HFFc6 (cell line): Measurements from ENCODE around the gene WTAP. TPM values are rescaled to one million over a fixed set of nuclear protein-coding genes. Genes with fewer than 3 reads are reported as not detected.
"Not testable (repeated sequence)": the region's sequence is repeated elsewhere in the genome, so short reads cannot be mapped to it uniquely, and the experiment has no call there.

Experiments used
- DNase-seq: peaks from one replicate; pipeline ENCODE4 v3.0.0-alpha.2; 2018
- H3K27ac Mint-ChIP-seq: 2 replicates; pipeline ENCODE4 v1.8.0; 2020; ENCODE audit warnings: mild to moderate bottlenecking, mixed read lengths
- H3K27me3 Mint-ChIP-seq: 2 replicates; pipeline ENCODE4 v1.8.0; 2021; ENCODE audit warnings: mild to moderate bottlenecking, moderate library complexity, mixed read lengths; ENCODE audit not compliant: insufficient read depth
- H3K36me3 Mint-ChIP-seq: 2 replicates; pipeline ENCODE4 v1.8.0; 2021; ENCODE audit warnings: low read depth, mixed read lengths
- H3K4me1 Mint-ChIP-seq: 2 replicates; pipeline ENCODE4 v1.8.0; 2020; ENCODE audit warnings: low read depth, mixed read lengths
- H3K4me3 Mint-ChIP-seq: 2 replicates; pipeline ENCODE4 v1.8.0; 2020; ENCODE audit warnings: mild to moderate bottlenecking, moderate library complexity, mixed read lengths
- H3K9me3 Mint-ChIP-seq: 2 replicates; pipeline ENCODE4 v1.8.0; 2020; ENCODE audit warnings: mild to moderate bottlenecking, mixed read lengths
- total RNA-seq, 6 experiments: library from RNA; stranded (reverse); fragmentation: NEBNext Ultra II Directional; extraction: Animal tissue kit (Norgen Biotek cat#: 25700); gene quantifications; 2 replicates in 1 of 6; 3 replicates in 5 of 6; pipeline ENCODE4 v1.2.3, GENCODE V29; 2021
- TF ChIP-seq, protein P1 (sequence below): fragments of 200-600 bp; sonication (generic); IDR thresholded peaks from 2 replicates; pipeline ENCODE4 v1.5.0; 2021; ENCODE audit warnings: antibody characterized with exemption, mild to moderate bottlenecking

WTAP gene
- total RNA-seq, 6 experiments from 2014 or later, result 64.0 to 73.5 (median 68.7) TPM

DNA sequence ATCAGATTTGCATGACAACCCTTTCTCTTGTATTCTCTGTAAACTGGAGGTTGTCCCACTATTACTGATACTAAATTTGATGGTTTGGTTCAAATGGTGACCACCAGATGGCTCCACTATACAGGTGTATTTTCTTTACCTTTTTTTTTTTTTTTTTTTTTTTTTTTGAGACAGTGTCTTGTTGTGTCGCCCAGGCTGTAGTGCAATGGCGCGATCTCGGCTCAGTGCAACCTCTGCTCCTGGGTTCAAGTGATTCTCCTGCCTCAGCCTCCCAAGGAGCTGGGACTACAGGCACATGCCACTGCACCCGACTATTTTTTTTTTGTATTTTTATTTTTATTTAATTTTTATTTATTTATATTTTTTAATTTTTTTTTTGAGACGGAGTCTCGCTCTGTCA, 6.6 kb upstream of the WTAP start:
- DNase-seq, result no peak
- no peak overlapping the region for H3K4me3 Mint-ChIP-seq
- TF ChIP-seq, protein P1, sequence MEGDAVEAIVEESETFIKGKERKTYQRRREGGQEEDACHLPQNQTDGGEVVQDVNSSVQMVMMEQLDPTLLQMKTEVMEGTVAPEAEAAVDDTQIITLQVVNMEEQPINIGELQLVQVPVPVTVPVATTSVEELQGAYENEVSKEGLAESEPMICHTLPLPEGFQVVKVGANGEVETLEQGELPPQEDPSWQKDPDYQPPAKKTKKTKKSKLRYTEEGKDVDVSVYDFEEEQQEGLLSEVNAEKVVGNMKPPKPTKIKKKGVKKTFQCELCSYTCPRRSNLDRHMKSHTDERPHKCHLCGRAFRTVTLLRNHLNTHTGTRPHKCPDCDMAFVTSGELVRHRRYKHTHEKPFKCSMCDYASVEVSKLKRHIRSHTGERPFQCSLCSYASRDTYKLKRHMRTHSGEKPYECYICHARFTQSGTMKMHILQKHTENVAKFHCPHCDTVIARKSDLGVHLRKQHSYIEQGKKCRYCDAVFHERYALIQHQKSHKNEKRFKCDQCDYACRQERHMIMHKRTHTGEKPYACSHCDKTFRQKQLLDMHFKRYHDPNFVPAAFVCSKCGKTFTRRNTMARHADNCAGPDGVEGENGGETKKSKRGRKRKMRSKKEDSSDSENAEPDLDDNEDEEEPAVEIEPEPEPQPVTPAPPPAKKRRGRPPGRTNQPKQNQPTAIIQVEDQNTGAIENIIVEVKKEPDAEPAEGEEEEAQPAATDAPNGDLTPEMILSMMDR, result peak; percentile 76
- peaks cover 7% of the 10 kb centered on the region; the same call in 1 of the 2 replicates for H3K36me3 Mint-ChIP-seq
- H3K9me3 Mint-ChIP-seq, result no peaks in the 10 kb centered on the region
- H3K27me3 Mint-ChIP-seq, result no peaks in the 10 kb centered on the region; the same call in 1 of the 2 replicates
- H3K27ac Mint-ChIP-seq, result no peak overlapping the region
- H3K4me1 Mint-ChIP-seq, result peaks cover 30% of the 10 kb centered on the region

DNA sequence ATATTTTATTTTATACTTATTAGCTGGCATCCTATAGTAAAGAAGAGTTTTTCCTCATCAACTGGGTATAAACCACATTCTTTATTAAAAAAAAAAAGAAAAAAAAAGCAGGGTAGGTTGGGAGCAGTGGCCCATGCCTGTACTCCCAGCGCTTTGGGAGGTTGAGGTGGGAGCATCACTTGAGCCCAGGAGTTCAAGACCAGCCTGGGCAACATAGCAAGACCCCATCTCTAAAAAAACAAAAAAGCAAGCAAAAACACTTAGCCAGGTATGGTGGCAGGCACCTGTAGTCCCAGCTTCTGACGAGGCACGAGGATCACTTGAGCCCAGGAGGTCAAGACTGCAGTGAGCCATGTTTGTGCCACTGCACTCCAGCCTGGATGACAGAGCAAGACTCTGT, 5.3 kb upstream of the WTAP start:
- H3K27ac Mint-ChIP-seq, H3K9me3 Mint-ChIP-seq, DNase-seq, H3K4me3 Mint-ChIP-seq, H3K27me3 Mint-ChIP-seq: not testable (repeated sequence)
- Mint-ChIP-seq H3K4me1 (peaks cover 26% of the 10 kb centered on the region), H3K36me3 (peaks cover 13% of the 10 kb centered on the region)

DNA sequence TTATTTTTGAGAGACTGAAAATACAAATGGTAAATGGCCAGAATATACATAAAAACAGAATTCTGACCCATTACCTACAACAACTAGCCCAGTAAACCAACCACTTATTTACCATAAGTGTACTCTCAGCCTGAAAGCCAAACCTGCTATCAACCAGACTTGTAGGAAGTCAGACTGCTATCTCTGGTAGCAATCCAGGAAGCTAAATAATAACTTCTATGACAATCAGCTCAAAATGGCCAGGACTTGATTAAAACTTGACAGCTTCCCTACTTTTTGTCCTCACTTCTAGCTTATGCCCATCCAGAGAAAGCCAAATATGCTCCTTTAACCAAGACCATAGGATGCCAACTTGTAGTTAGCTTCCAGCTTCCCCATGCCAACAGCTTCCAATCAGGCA, 4.7 kb upstream of the WTAP start:
- Mint-ChIP-seq H3K27ac (peak overlapping the region; percentile 3; the same call in 1 of the 2 replicates), H3K9me3 (no peaks in the 10 kb centered on the region)

DNA sequence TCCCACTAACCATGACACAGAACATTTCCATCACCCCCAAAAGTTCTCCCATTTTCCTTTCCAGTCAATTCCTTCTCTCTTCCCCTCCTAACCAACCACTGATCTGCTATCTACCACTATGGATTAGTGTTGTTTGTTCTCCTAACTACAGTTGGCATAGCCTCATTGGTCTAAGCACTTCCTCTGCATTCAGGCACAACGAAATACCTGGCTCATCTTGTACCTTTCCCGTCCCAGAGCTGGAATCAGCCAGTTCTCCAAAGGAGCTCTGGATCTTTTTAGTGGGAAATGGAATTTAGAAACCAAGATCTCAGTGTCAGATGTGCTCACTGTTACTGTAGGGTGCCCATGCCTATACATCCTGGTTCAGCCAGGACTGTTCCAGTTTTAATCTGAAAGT, 4.0 kb upstream of the WTAP start:
- peaks cover 3% of the 10 kb centered on the region for H3K27me3 Mint-ChIP-seq
- H3K36me3 Mint-ChIP-seq, result peaks cover 17% of the 10 kb centered on the region
- TF ChIP-seq, protein P1, result no peak
- peaks cover 15% of the 10 kb centered on the region for H3K4me1 Mint-ChIP-seq
- H3K4me3 Mint-ChIP-seq, result no peak overlapping the region
- no peak for DNase-seq
- no peaks in the 10 kb centered on the region for H3K9me3 Mint-ChIP-seq
- peak overlapping the region; percentile 3; the same call in 1 of the 2 replicates for H3K27ac Mint-ChIP-seq

More for the DNA sequence above, 4.7 kb upstream of the WTAP start:
- TF ChIP-seq, protein P1, result no peak
- Mint-ChIP-seq H3K4me1 (peaks cover 19% of the 10 kb centered on the region), H3K27me3 (peaks cover 3% of the 10 kb centered on the region), H3K4me3 (no peak overlapping the region), H3K36me3 (peaks cover 13% of the 10 kb centered on the region)
- DNase-seq, result no peak

DNA sequence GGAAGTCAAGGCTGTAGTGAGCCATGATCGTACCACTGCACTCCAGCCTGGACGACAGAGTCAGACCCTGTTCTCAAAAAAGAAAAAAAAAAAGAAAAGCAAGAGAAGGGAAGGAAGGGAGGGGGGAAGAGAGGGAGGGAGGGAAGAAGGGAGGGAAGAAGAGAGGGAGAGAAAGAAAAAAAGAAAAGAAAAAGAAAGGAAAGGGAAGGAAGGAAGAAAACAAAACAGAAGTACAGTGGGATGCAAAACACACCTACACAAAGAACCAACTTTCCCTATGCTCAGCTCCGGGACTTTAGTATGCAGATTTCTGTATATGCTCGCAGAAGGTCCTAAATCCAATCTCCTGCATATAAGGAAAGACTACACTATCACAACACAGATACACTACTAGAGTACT, 2.5 kb upstream of the WTAP start:
- TF ChIP-seq, protein P1, result no peak
- peaks cover 25% of the 10 kb centered on the region for H3K4me1 Mint-ChIP-seq
- no peaks in the 10 kb centered on the region for H3K9me3 Mint-ChIP-seq
- peaks cover 3% of the 10 kb centered on the region for H3K27me3 Mint-ChIP-seq
- H3K4me3 Mint-ChIP-seq, result no peak overlapping the region
- peaks cover 25% of the 10 kb centered on the region for H3K36me3 Mint-ChIP-seq
- DNase-seq, result no peak
- H3K27ac Mint-ChIP-seq, result no peak overlapping the region

DNA sequence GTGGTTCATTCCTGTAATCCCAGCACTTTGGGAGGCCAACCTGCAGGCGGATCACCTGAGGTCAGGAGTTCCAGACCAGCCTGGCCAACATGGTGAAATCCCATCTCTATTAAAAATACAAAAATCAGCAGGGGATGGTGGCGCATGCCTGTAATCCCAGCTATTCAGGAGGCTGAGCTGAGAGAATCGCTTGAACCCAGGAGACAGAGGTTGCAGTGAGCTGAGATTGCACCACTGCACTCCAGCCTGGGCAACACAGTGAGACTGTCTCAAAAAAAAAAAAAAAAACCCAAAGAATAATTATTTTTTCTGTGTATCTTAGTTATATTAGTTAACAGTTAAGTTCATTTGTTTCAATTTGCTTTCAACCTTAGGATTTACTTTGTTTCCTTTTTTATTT, 2.1 kb upstream of the WTAP start:
- peaks cover 29% of the 10 kb centered on the region for H3K4me1 Mint-ChIP-seq
- H3K9me3 Mint-ChIP-seq, H3K27ac Mint-ChIP-seq, H3K27me3 Mint-ChIP-seq, H3K4me3 Mint-ChIP-seq, DNase-seq: not testable (repeated sequence)
- H3K36me3 Mint-ChIP-seq, result peaks cover 26% of the 10 kb centered on the region
